GM12878 (cell line): ENCODE results near the gene TNFSF15. TPM values are rescaled to one million over a fixed set of nuclear protein-coding genes. Genes with fewer than 3 reads are reported as not detected.

Experiments
- ATAC-seq: fragments of 200-7000 bp; cut with Tn5 transposase; 3 replicates; pipeline ENCODE4 v1.9.1; 2020; ENCODE audit warnings: mild to moderate bottlenecking, moderate library complexity
- BruUV-seq: library from RNA; stranded (reverse); fragments of 400-500 nt; replicated peaks from 2 replicates; lab custom pipeline; 2021; lab: Mats Ljungman, UMichigan
- CTCF ChIA-PET: fragments of 300-600 bp; sonication (Branson Sonifier 250); formaldehyde crosslinking; extraction: SDS; loops from one replicate; lab custom pipeline; 2021; ENCODE audit warnings: inconsistent platforms; lab: Yijun Ruan, JAX
- POLR2A ChIA-PET: fragments of 350-600 bp; formaldehyde crosslinking; extraction: SDS; loops from one replicate; lab custom pipeline; 2021; ENCODE audit warnings: inconsistent platforms; lab: Charles Lee
- RAD21 ChIA-PET: fragments of 300-600 bp; sonication (Branson Sonifier 250); formaldehyde crosslinking; loops from one replicate; lab custom pipeline; 2023; ENCODE audit warnings: antibody characterized with exemption; ENCODE audit not compliant: unreplicated experiment; lab: Charles Lee
- SMC1A ChIA-PET: fragments of 300-600 bp; sonication (Branson Sonifier 250); formaldehyde crosslinking; loops from one replicate; lab custom pipeline; 2023; ENCODE audit not compliant: unreplicated experiment, uncharacterized antibody; lab: Charles Lee
- DNase-seq: peaks from one replicate; pipeline ENCODE4 v3.0.0-alpha.2; 2011; ENCODE audit warnings: low read depth, low spot score
- FAIRE-seq: peaks from 3 replicates; lab custom pipeline; 2011; peaks lifted over from hg19 to GRCh38; lab: Jason Lieb, UNC
- H2AFZ ChIP-seq: 2 replicates; pipeline ENCODE4 v1.6.0; 2011; ENCODE audit warnings: low read depth, low read length, control low read depth; ENCODE audit not compliant: control insufficient read depth
- H3K27ac ChIP-seq: 2 replicates; pipeline ENCODE4 v1.5.1; 2011; ENCODE audit warnings: control low read depth; ENCODE audit not compliant: control insufficient read depth, insufficient read depth
- H3K27me3 ChIP-seq, 2 experiments: replicated peaks in 1 of 2; 2 replicates each; pipeline versions ENCODE4 v1.6.0 to v1.6.1; 2011; ENCODE audit warnings: low read length in 1 of 2; ENCODE audit not compliant: control insufficient read depth in 2 of 2, insufficient read depth in 2 of 2
- H3K36me3 ChIP-seq, 2 experiments: 2 replicates each; pipeline ENCODE4 v1.5.1; 2011; ENCODE audit warnings: low read length in 1 of 2; ENCODE audit not compliant: control insufficient read depth in 2 of 2, insufficient read depth in 2 of 2
- H3K4me1 ChIP-seq: 2 replicates; pipeline ENCODE4 v1.6.1; 2011; ENCODE audit warnings: mild to moderate bottlenecking, low read length, moderate library complexity, mixed read lengths; ENCODE audit not compliant: control insufficient read depth, insufficient read depth
- H3K4me2 ChIP-seq: 2 replicates; pipeline ENCODE4 v1.6.0; 2011; ENCODE audit warnings: control low read depth; ENCODE audit not compliant: control insufficient read depth, insufficient read depth
- H3K4me3 ChIP-seq: fragments of 200-600 bp; sonication (generic); 2 replicates; pipeline ENCODE4 v1.5.1; 2016
- H3K79me2 ChIP-seq: 2 replicates; pipeline ENCODE4 v1.6.0; 2011; ENCODE audit warnings: low read length; ENCODE audit not compliant: control insufficient read depth, insufficient read depth
- H3K9ac ChIP-seq: 2 replicates; pipeline ENCODE4 v1.8.0; 2011; ENCODE audit warnings: low read length, control low read depth, mixed read lengths; ENCODE audit not compliant: control insufficient read depth, insufficient read depth
- H3K9me3 ChIP-seq: replicated peaks from 3 replicates; pipeline ENCODE4 v1.5.1; 2011; ENCODE audit warnings: mild to moderate bottlenecking, low read length; ENCODE audit not compliant: control insufficient read depth, insufficient read depth
- H4K20me1 ChIP-seq: 2 replicates; pipeline ENCODE4 v1.6.0; 2011; ENCODE audit not compliant: control insufficient read depth, insufficient read depth
- CBFB ChIP-seq: IDR thresholded peaks from 2 replicates; pipeline ENCODE4 v1.6.1; 2016; ENCODE audit warnings: antibody characterized with exemption, low read depth
- CHD2 ChIP-seq: IDR thresholded peaks from 2 replicates; pipeline ENCODE4 v1.6.1; 2011; ENCODE audit warnings: low read depth, low read length, improper control_type of control experiment, borderline replicate concordance
- CREM ChIP-seq: IDR thresholded peaks from 2 replicates; pipeline ENCODE4 v1.6.1; 2014; ENCODE audit warnings: antibody characterized with exemption, low read depth
- EED ChIP-seq: sonication (generic); IDR thresholded peaks from 2 replicates; pipeline ENCODE4 v1.6.1; 2016; ENCODE audit warnings: antibody characterized with exemption, low read depth
- MAX ChIP-seq: IDR thresholded peaks from 2 replicates; pipeline ENCODE4 v1.6.1; 2012; ENCODE audit warnings: low read depth, low read length, improper control_type of control experiment
- MEF2B ChIP-seq: fragments of 450-650 bp; IDR thresholded peaks from 2 replicates; pipeline ENCODE4 v1.6.1; 2018; ENCODE audit warnings: mild to moderate bottlenecking, moderate library complexity; ENCODE audit not compliant: partially characterized antibody, poor library complexity, severe bottlenecking
- RELB ChIP-seq: fragments of 450-650 bp; IDR thresholded peaks from 2 replicates; pipeline ENCODE4 v1.6.1; 2017; ENCODE audit warnings: low read depth, mild to moderate bottlenecking, moderate library complexity
- SIN3A ChIP-seq: IDR thresholded peaks from 2 replicates; pipeline ENCODE4 v1.6.1; 2012; ENCODE audit warnings: low read depth, low read length, improper control_type of control experiment
- SMAD1 ChIP-seq: fragments of 450-650 bp; IDR thresholded peaks from 2 replicates; pipeline ENCODE4 v1.6.1; 2018; ENCODE audit warnings: mild to moderate bottlenecking, low read depth; ENCODE audit not compliant: partially characterized antibody
- SRF ChIP-seq, 2 experiments: IDR thresholded peaks; 2 replicates each; pipeline ENCODE4 v1.6.1; 2011; ENCODE audit warnings: low read depth in 2 of 2, low read length in 2 of 2, mild to moderate bottlenecking in 1 of 2, moderate library complexity in 1 of 2
- STAT1 ChIP-seq: fragments of 450-650 bp; conservative IDR thresholded peaks from 2 replicates; pipeline ENCODE4 v1.6.1; 2014; ENCODE audit warnings: antibody characterized with exemption, mild to moderate bottlenecking
- TARDBP ChIP-seq: IDR thresholded peaks from 2 replicates; pipeline ENCODE4 v1.6.1; 2016; ENCODE audit warnings: borderline replicate concordance
- TBL1XR1 ChIP-seq: IDR thresholded peaks from 2 replicates; pipeline ENCODE4 v1.6.1; 2012; ENCODE audit warnings: low read depth, low read length, improper control_type of control experiment
- WGBS: methylation state at CpG from one replicate; pipeline ENCODE4 v1.1.6; 2016; ENCODE audit warnings: low lambda C conversion rate; ENCODE audit not compliant: insufficient replicate concordance, insufficient coverage; ENCODE audit errors: missing lambda C conversion rate; 5-methylcytosine and 5-hydroxymethylcytosine counted together
- in situ Hi-C: fragments of 300-500 bp; cut with MboI; formaldehyde crosslinking; loops from 9 replicates; pipeline ENCODE4 v1.14.3; 2018; ENCODE audit warnings: mixed read lengths
- intact Hi-C: fragments of 100-400 bp; cut with micrococcal nuclease; formaldehyde crosslinking; loops from one replicate; pipeline ENCODE4 v1.14.2; 2022; ENCODE audit not compliant: unreplicated experiment
- polyA plus RNA-seq, 11 experiments: library from polyadenylated mRNA; depleted of rRNA in 4 of 11; unstranded in 6 of 11; stranded (reverse) in 5 of 11; fragments of >200 nt; fragmentation: Nextera tagmentation in 4 of 11; fragmentation: Illumina TruSeq in 1 of 11; extraction: Ambion mirVana in 4 of 11; extraction: Trizol in 1 of 11; gene quantifications; 1 replicate in 1 of 11; 2 replicates in 10 of 11; pipeline versions ENCODE4 v1.2.1 to v1.2.3, GENCODE V29; 2011 to 2016; ENCODE audit warnings: inconsistent platforms in 2 of 11, missing spikeins in 2 of 11, low read depth in 1 of 11
- total RNA-seq, 4 experiments: library from RNA; depleted of rRNA in 3 of 4; stranded (reverse); fragments of >200 nt in 3 of 4; fragmentation: Illumina TruSeq in 1 of 4; extraction: Trizol in 1 of 4; gene quantifications; 2 replicates each; pipeline versions ENCODE4 v1.2.1 to v1.2.3, GENCODE V29; 2013 to 2021
- TF ChIP-seq, protein P1 (sequence below): fragments of 450-650 bp; IDR thresholded peaks from 2 replicates; pipeline ENCODE4 v1.6.1; 2018; ENCODE audit warnings: mild to moderate bottlenecking, low read depth, moderate library complexity; ENCODE audit not compliant: partially characterized antibody
- TF ChIP-seq, protein P2 (sequence below): fragments of 450-650 bp; formaldehyde crosslinking; IDR thresholded peaks from 2 replicates; pipeline ENCODE4 v1.4.0; 2022; ENCODE audit warnings: mild to moderate bottlenecking, moderate library complexity

Gene TNFSF15
- total and polyA plus RNA-seq, 10 of the 15 experiments (the other 5 are each of a cell fraction or from before 2014, with no cell fraction given): 0.03 TPM; not detected in 9

DNA sequence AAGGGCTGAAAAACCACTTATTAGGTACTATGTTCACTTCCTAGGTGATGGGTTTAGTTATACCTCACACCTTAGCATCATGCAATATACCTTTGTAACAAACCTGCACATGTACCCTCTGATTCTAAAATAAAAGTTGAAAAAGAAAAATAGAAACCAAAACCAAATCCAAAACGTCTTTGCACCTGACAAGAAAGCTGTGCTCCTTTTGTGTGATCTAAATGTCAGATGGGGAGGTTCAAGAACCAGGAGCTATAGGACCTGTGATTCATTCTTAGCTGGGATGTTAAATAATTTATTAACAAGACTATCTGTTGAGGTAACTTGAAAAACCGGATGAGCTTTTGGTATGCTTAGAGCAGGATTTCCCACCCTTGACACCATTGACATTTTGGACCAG is 16.9 kb upstream of the TNFSF15 start (continued):
- TF ChIP-seq SIN3A (no peak), CHD2 (no peak), TBL1XR1 (no peak)

DNA sequence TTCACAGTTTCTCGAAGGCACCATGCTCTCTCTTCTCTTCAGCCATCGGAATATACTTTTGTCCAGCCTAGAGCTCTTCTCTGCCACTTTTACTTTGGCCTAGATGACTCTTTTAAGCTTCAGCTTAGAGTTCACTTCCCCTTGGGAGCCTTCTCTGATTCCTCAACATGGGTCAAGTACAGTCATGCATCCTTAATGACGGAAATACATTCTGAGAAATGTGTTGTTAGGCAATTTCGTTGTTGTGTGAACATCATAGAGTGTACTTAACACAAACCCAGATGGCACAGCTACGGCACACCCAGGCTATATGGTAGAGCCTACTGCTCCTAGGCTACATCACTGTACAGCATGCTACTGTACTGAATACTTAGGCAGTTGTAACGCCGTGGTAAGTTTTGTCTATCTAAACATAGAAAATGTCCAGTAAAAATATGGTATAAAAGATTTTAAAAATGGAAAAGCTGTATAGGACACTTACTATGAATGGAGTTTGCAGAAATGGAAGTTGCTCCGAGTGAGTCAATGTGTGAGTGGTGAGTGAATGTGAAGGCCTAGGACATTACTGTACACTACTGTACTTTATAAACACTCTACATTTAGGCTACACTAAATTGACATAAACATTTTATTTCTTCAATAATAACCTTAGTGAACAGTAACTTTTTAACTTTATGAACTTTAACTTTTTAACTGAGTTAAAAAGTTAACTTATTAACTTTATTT is 15.1 kb upstream of the TNFSF15 start:
- no peak overlapping the region for H2AFZ ChIP-seq
- H3K9me3 ChIP-seq: no peaks in the 10 kb centered on the region
- no peak overlapping the region for H3K4me3 ChIP-seq
- ChIA-PET POLR2A (no interaction called here), RAD21 (no interaction called here), CTCF (interaction anchor here (0.7 to 1.5 kb wide), 5 partner anchors 9 to 370 kb away, joined by 3 to 6 read pairs (median 3); no protein-coding TSS in a partner anchor), SMC1A (no interaction called here)
- 29% methylated on average over 8 of the region's 8 CpGs for WGBS
- FAIRE-seq (no peak), DNase-seq (no peak), ATAC-seq (no peak)
- in situ Hi-C loops (no loop called here), intact Hi-C loops (no loop called here)
- no TSS peak for BruUV-seq
- no peaks in the 10 kb centered on the region for H3K79me2 ChIP-seq
- no peaks in the 10 kb centered on the region for H3K36me3 ChIP-seq
- no peaks in the 10 kb centered on the region for H4K20me1 ChIP-seq
- no peaks in the 10 kb centered on the region; a peak in 1 of 4 replicates for H3K27me3 ChIP-seq
- H3K9ac ChIP-seq: no peak overlapping the region
- no peak overlapping the region for H3K4me2 ChIP-seq
- H3K27ac ChIP-seq: no peak overlapping the region
- H3K4me1 ChIP-seq: no peaks in the 10 kb centered on the region
- no peak for TF ChIP-seq EED
- no peak for TF ChIP-seq MAX
- TF ChIP-seq MEF2B: no peak
- no peak for TF ChIP-seq CREM
- TF ChIP-seq TARDBP: no peak
- TF ChIP-seq SRF (IDR thresholded peaks at IDR 0.05; ENCODE audit: low read depth in 2 of 2, low read length in 2 of 2): no peak
- no peak for TF ChIP-seq STAT1
- TF ChIP-seq CBFB: no peak
- TF ChIP-seq SMAD1: no peak
- TF ChIP-seq, protein P1, sequence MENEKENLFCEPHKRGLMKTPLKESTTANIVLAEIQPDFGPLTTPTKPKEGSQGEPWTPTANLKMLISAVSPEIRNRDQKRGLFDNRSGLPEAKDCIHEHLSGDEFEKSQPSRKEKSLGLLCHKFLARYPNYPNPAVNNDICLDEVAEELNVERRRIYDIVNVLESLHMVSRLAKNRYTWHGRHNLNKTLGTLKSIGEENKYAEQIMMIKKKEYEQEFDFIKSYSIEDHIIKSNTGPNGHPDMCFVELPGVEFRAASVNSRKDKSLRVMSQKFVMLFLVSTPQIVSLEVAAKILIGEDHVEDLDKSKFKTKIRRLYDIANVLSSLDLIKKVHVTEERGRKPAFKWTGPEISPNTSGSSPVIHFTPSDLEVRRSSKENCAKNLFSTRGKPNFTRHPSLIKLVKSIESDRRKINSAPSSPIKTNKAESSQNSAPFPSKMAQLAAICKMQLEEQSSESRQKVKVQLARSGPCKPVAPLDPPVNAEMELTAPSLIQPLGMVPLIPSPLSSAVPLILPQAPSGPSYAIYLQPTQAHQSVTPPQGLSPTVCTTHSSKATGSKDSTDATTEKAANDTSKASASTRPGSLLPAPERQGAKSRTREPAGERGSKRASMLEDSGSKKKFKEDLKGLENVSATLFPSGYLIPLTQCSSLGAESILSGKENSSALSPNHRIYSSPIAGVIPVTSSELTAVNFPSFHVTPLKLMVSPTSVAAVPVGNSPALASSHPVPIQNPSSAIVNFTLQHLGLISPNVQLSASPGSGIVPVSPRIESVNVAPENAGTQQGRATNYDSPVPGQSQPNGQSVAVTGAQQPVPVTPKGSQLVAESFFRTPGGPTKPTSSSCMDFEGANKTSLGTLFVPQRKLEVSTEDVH: no peak
- TF ChIP-seq, protein P2, sequence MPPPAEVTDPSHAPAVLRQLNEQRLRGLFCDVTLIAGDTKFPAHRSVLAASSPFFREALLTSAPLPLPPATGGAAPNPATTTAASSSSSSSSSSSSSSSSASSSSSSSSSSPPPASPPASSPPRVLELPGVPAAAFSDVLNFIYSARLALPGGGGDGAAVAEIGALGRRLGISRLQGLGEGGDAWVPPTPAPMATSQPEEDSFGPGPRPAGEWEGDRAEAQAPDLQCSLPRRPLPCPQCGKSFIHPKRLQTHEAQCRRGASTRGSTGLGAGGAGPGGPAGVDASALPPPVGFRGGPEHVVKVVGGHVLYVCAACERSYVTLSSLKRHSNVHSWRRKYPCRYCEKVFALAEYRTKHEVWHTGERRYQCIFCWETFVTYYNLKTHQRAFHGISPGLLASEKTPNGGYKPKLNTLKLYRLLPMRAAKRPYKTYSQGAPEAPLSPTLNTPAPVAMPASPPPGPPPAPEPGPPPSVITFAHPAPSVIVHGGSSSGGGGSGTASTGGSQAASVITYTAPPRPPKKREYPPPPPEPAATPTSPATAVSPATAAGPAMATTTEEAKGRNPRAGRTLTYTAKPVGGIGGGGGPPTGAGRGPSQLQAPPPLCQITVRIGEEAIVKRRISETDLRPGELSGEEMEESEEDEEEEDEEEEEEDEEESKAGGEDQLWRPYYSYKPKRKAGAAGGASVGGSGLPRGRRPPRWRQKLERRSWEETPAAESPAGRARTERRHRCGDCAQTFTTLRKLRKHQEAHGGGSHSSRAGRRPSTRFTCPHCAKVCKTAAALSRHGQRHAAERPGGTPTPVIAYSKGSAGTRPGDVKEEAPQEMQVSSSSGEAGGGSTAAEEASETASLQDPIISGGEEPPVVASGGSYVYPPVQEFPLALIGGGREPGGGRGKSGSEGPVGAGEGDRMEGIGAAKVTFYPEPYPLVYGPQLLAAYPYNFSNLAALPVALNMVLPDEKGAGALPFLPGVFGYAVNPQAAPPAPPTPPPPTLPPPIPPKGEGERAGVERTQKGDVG (CRISPR knock-in tag): no peak
- no peak for TF ChIP-seq RELB
